ENCODE results near the gene RPS19BP1. TPM values are rescaled to one million over a fixed set of nuclear protein-coding genes. Genes with fewer than 3 reads are reported as not detected.
"Not testable (repeated sequence)": the region's sequence is repeated elsewhere in the genome, so short reads cannot be mapped to it uniquely, and the experiment has no call there.

Gene RPS19BP1
- total RNA-seq, 1 donor from 2014 or later: 27.7 TPM

- no peaks in the 10 kb centered on the region for H3K9me3 ChIP-seq (ENCODE audit: low read depth)
- Mint-ChIP-seq H3K4me3 (peak overlapping the region; percentile 98), H3K27me3 (ENCODE audit: insufficient read depth, low read depth) (peaks cover 20% of the 10 kb centered on the region), H3K36me3 (peaks cover 30% of the 10 kb centered on the region), H3K4me1 (peaks cover 55% of the 10 kb centered on the region), H3K9me3 (peaks cover 2% of the 10 kb centered on the region), H3K27ac (no peak overlapping the region)
- H3K27ac ChIP-seq: peak overlapping the region; percentile 23
- H3K4me3 ChIP-seq: peak overlapping the region; percentile 96
- peaks cover 54% of the 10 kb centered on the region for H3K79me2 ChIP-seq (ENCODE audit: low read depth)
- peak overlapping the region; percentile 99 for H3K4me2 ChIP-seq
- no peaks in the 10 kb centered on the region for H3K27me3 ChIP-seq
- H3K9ac ChIP-seq: no peak overlapping the region
- peaks cover 8% of the 10 kb centered on the region for H3K36me3 ChIP-seq
- H3F3A ChIP-seq (ENCODE audit: low read depth): peaks cover 90% of the 10 kb centered on the region
- DNase-seq (ENCODE audit: low spot score): peak; percentile 23
- no peak overlapping the region for H2AFZ ChIP-seq (replicated peaks)
- peaks cover 71% of the 10 kb centered on the region for H4K20me1 ChIP-seq (ENCODE audit: low read depth)
- TF ChIP-seq EZH2 (IDR thresholded peaks at IDR 0.05) (no peak), CTCF (IDR thresholded peaks at IDR 0.05) (no peak), EZH2phosphoT487 (IDR thresholded peaks at IDR 0.05) (no peak)
- H3K4me1 ChIP-seq: peaks cover 20% of the 10 kb centered on the region
Observed at GRCh38 chr22:39522567-39523300, 9.8 kb downstream of the RPS19BP1 start.

GRCh38 chr22:39522091-39522490 lies 10.5 kb downstream of the RPS19BP1 start:
- peaks cover 20% of the 10 kb centered on the region for H3K4me1 ChIP-seq
- Mint-ChIP-seq H3K27ac (peak overlapping the region; percentile 69), H3K4me1 (peaks cover 51% of the 10 kb centered on the region), H3K27me3 (ENCODE audit: insufficient read depth, low read depth) (peaks cover 20% of the 10 kb centered on the region), H3K4me3 (peak overlapping the region; percentile 98), H3K36me3 (peaks cover 30% of the 10 kb centered on the region)
- not testable (repeated sequence) for H3K27me3 ChIP-seq; H3K36me3 ChIP-seq; H2AFZ ChIP-seq (replicated peaks); H3K9me3 Mint-ChIP-seq; H3K9me3 ChIP-seq (ENCODE audit: low read depth); DNase-seq (ENCODE audit: low spot score)
- peak overlapping the region; percentile 96 for H3K4me3 ChIP-seq
- peak overlapping the region; percentile 99 for H3K4me2 ChIP-seq
- H4K20me1 ChIP-seq (ENCODE audit: low read depth): peaks cover 65% of the 10 kb centered on the region
- peaks cover 87% of the 10 kb centered on the region for H3F3A ChIP-seq (ENCODE audit: low read depth)
- peak overlapping the region; percentile 16 for H3K27ac ChIP-seq
- H3K9ac ChIP-seq: peak overlapping the region; percentile 92
- H3K79me2 ChIP-seq (ENCODE audit: low read depth): peaks cover 54% of the 10 kb centered on the region

- H3K27ac ChIP-seq: peak overlapping the region; percentile 19
- peak overlapping the region; percentile 92 for H3K9ac ChIP-seq
- H3K9me3 ChIP-seq (ENCODE audit: low read depth); DNase-seq (ENCODE audit: low spot score); H2AFZ ChIP-seq (replicated peaks); H3K27me3 ChIP-seq; H3K36me3 ChIP-seq; H3K9me3 Mint-ChIP-seq: not testable (repeated sequence)
- H3K4me3 ChIP-seq: peak overlapping the region; percentile 96
- Mint-ChIP-seq H3K4me1 (peaks cover 48% of the 10 kb centered on the region), H3K36me3 (peaks cover 30% of the 10 kb centered on the region), H3K27me3 (ENCODE audit: insufficient read depth, low read depth) (peaks cover 22% of the 10 kb centered on the region), H3K4me3 (peak overlapping the region; percentile 98), H3K27ac (peak overlapping the region; percentile 81)
- H3F3A ChIP-seq (ENCODE audit: low read depth): peaks cover 80% of the 10 kb centered on the region
- H3K4me1 ChIP-seq: peaks cover 20% of the 10 kb centered on the region
- peaks cover 54% of the 10 kb centered on the region for H3K79me2 ChIP-seq (ENCODE audit: low read depth)
- H3K4me2 ChIP-seq: peak overlapping the region; percentile 99
- peaks cover 59% of the 10 kb centered on the region for H4K20me1 ChIP-seq (ENCODE audit: low read depth)
Observed at GRCh38 chr22:39521106-39521885, 11.3 kb downstream of the RPS19BP1 start.

GRCh38 chr22:39520226-39521105 lies 12.1 kb downstream of the RPS19BP1 start, which contains the start of gene ATF4:
Gene ATF4 (plus strand): TSS chr22:39520562. CDS start chr22:39521446, 884 bp downstream.
- TF ChIP-seq CTCF (IDR thresholded peaks at IDR 0.05): no peak
- Histone ChIP-seq H3K4me2 (peak within 1 kb of the TSS; percentile 99), H2AFZ (replicated peaks) (peak within 1 kb of the TSS; percentile 87), H3K36me3 (peaks cover 8% of the 10 kb centered on the region), H3K9me3 (ENCODE audit: low read depth) (no peaks in the 10 kb centered on the region), H3K79me2 (ENCODE audit: low read depth) (peaks cover 57% of the 10 kb centered on the region), H3K4me3 (peak within 1 kb of the TSS; percentile 96), H3K27ac (peak within 1 kb of the TSS; percentile 96), H3K27me3 (no peaks in the 10 kb centered on the region), H3F3A (ENCODE audit: low read depth) (peaks cover 72% of the 10 kb centered on the region), H4K20me1 (ENCODE audit: low read depth) (peaks cover 53% of the 10 kb centered on the region), H3K4me1 (peaks cover 20% of the 10 kb centered on the region), H3K9ac (peak within 1 kb of the TSS; percentile 92)
- Mint-ChIP-seq H3K27ac (peak within 1 kb of the TSS; percentile 100), H3K9me3 (peaks cover 2% of the 10 kb centered on the region), H3K4me1 (peaks cover 43% of the 10 kb centered on the region), H3K27me3 (ENCODE audit: insufficient read depth, low read depth) (peaks cover 25% of the 10 kb centered on the region), H3K4me3 (peak within 1 kb of the TSS; percentile 98), H3K36me3 (peaks cover 38% of the 10 kb centered on the region)
- peak; percentile 95 for DNase-seq (ENCODE audit: low spot score)
